Vagina (tissue), 2 donors: ENCODE results near the gene UGGT1.

Experiments
- POLR2A ChIP-seq, 2 donors: fragments of 450-650 bp; IDR thresholded peaks; one replicate each; pipeline ENCODE4 v1.6.1; 2017; ENCODE audit warnings: antibody characterized with exemption in 2 of 2, mild to moderate bottlenecking in 2 of 2, moderate library complexity in 2 of 2
- POLR2AphosphoS5 ChIP-seq, 2 donors: sonication (generic); formaldehyde crosslinking; IDR thresholded peaks; one replicate each; pipeline ENCODE4 v1.9.0; 2017; ENCODE audit warnings: antibody characterized with exemption in 2 of 2, mild to moderate bottlenecking in 2 of 2, low read depth in 1 of 2; ENCODE audit not compliant: insufficient read depth in 1 of 2
- TF ChIP-seq, protein P1 (sequence below), 3 experiments: fragments of 450-650 bp in 2 of 3; fragments of 200-600 bp in 1 of 3; sonication (generic) in 1 of 3; IDR thresholded peaks; one replicate each; pipeline ENCODE4 v1.5.1; 2017 to 2019; ENCODE audit warnings: antibody characterized with exemption in 3 of 3, mild to moderate bottlenecking in 2 of 3, moderate library complexity in 2 of 3

DNA sequence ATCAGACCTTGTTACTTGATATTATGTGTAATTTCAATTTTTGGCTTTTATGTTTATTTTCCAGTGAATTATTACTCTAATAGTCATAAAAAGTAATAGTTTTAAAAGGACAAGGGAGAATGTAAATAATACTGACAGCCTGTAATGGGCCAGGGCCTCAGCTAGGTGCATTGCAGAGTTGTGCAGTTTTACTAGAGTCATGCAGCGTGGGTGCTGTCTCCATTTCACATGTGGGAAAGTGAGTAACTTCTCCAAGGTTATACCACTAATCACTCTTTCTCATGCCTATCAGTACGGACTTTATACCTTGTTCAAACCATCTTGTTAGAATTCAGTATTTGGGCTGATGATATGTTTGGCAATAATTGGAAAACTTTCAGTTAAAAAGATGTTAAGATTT, 73.3 kb downstream of the UGGT1 start:
- TF ChIP-seq, protein P1, sequence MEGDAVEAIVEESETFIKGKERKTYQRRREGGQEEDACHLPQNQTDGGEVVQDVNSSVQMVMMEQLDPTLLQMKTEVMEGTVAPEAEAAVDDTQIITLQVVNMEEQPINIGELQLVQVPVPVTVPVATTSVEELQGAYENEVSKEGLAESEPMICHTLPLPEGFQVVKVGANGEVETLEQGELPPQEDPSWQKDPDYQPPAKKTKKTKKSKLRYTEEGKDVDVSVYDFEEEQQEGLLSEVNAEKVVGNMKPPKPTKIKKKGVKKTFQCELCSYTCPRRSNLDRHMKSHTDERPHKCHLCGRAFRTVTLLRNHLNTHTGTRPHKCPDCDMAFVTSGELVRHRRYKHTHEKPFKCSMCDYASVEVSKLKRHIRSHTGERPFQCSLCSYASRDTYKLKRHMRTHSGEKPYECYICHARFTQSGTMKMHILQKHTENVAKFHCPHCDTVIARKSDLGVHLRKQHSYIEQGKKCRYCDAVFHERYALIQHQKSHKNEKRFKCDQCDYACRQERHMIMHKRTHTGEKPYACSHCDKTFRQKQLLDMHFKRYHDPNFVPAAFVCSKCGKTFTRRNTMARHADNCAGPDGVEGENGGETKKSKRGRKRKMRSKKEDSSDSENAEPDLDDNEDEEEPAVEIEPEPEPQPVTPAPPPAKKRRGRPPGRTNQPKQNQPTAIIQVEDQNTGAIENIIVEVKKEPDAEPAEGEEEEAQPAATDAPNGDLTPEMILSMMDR (IDR thresholded peaks at IDR 0.05): no peak
- TF ChIP-seq POLR2A (IDR thresholded peaks at IDR 0.05) (no peak), POLR2AphosphoS5 (IDR thresholded peaks at IDR 0.05; ENCODE audit: insufficient read depth in 1 of 2, low read depth in 1 of 2) (no peak)
